Hematopoietic multipotent progenitor cell treated with erythropoietin and hydrocortisone succinate and interleukin-3 and kit ligand, for 17 days (in vitro differentiated cells): ENCODE measurements around the gene USP35.

Experiments
- DNase-seq: peaks from one replicate; pipeline ENCODE4 v3.0.0-alpha.2; 2015; ENCODE audit warnings: low spot score

Gene USP35, protein sequence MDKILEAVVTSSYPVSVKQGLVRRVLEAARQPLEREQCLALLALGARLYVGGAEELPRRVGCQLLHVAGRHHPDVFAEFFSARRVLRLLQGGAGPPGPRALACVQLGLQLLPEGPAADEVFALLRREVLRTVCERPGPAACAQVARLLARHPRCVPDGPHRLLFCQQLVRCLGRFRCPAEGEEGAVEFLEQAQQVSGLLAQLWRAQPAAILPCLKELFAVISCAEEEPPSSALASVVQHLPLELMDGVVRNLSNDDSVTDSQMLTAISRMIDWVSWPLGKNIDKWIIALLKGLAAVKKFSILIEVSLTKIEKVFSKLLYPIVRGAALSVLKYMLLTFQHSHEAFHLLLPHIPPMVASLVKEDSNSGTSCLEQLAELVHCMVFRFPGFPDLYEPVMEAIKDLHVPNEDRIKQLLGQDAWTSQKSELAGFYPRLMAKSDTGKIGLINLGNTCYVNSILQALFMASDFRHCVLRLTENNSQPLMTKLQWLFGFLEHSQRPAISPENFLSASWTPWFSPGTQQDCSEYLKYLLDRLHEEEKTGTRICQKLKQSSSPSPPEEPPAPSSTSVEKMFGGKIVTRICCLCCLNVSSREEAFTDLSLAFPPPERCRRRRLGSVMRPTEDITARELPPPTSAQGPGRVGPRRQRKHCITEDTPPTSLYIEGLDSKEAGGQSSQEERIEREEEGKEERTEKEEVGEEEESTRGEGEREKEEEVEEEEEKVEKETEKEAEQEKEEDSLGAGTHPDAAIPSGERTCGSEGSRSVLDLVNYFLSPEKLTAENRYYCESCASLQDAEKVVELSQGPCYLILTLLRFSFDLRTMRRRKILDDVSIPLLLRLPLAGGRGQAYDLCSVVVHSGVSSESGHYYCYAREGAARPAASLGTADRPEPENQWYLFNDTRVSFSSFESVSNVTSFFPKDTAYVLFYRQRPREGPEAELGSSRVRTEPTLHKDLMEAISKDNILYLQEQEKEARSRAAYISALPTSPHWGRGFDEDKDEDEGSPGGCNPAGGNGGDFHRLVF

DNA sequence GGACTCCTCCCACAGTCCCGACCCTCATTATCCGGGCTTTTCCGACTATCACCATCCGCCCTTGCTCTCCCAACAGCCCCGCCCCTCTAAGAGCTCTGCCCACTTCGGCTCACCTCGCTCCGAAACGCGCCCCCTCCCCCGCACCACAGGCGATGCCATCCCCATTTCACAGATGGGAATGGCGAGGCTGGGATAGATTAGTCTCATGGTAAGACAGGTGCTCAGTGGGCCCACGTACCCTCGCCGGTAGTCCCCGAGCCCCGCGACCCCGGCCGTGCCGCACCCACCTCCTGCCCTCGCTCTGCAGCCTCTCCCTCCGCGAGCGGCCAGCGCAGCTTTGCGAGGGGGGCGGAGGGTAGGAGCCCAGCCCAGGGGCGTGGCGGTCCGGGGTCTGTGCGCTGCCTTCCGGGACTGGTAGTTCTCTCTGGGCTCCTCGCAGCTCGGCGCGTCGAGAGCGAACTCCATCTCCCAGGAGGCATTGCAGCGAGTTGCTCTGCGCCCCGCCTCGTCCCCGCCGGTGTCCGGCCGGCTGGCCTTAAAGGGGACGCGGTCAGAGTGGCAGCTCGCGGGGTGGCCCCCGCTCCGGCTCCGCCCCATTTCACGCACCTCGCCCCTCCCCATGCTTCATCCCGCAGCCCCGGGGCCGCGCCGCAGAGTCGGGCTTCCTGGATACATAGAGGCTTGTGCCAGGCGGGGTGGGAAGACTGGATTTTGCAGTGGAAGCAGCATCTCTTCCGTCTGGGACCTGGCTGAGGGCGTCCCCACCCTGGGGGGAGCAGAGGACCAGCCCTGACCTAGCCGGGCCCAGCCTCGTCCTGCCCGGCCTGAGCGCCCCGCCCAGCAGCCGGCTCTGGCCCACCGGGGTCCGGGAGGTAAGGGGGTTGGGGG lies at the start of gene USP35, which contains the start of gene KCTD21:
TSS of gene USP35 (plus strand) at position 634 of the 888 bp plus-strand sequence. CDS start 7,327 bp downstream, outside the sequence.
TSS of gene KCTD21 (minus strand) at position 341 of the 888 bp plus-strand sequence. CDS start 14,072 bp downstream, outside the sequence.
- peak; percentile 89 for DNase-seq

DNA sequence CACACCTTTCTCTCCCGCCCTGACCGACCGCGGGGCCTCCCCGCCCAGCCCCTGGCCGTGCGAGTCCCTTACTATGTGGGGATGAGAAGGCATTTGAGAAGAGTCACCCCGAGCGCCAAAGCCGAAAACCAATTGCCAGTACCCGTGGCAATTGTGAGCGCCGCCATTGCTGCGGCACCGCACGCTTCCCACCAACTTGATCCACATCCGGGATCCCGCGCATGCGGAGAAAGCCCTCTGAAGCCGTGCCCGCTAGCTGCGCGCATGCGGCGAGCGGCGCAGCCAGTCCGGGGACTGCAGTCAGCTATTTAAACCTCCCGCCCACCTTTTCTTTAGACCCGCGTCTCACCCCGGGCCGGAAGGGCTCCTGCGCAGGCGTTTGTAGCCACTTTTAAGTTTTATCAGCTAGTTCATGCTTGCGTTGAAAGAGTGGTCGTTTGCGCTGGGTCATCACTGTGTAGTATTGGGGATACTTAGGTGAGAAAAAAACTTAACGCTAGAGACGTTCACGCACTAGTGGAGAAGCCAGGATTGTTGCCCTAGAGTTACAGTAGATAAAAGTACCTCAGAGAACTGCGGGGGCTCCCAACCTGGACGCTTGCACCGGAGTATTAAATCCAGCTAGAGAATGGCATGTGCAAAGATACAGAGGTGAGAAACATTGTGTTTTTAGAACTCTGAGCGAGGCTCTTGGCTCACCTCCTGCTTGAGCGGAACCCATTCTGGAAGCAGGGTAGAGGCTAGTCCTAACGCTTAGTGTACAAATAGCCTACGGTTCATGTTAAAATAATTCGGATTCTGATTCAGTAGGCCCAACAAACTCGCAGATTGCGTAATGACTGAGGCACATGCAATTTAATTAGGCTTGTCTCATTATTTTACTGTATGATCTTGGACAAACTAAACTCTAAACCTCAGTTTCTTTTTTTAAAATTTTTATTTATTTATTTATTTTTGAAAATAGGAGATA lies 49.0 kb upstream of the USP35 start, which contains the start of gene ALG8:
TSS of gene ALG8 (minus strand) at position 205 of the 970 bp plus-strand sequence. CDS start at position 167, 38 bp downstream.
- DNase-seq = peak; percentile 77

DNA sequence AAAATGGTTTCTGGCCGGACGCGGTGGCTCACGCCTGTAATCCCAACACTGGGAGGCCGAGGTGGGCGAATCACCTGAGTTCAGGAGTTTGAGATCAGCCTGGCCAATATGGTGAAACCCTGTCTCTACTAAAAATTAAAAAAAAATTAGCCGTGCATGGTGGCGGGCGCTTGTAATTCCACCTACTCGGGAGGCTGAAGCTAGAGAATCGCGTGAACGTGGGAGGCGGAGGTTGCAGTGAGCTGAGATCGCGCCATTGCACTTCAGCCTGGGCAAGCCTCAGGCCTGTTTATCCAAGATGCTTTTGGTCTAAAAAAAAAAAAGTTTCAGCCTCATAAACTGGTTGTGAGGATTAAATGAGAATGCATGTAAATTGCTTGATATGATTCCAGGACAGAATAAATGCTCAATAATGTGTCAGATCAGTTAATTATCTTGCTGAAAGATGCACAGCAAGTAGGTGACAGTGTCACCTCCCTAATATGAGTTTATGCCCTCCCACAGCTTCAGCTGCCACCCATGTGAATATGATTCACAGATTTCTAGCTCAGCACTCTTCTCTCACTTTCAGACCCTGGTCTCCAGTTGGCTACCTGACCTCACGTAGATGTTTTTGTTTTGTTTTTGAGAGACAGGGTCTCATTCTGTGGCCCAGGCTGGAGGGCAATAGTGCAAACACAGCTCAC lies 48.2 kb upstream of the USP35 start:
- DNase-seq = no peak

DNA sequence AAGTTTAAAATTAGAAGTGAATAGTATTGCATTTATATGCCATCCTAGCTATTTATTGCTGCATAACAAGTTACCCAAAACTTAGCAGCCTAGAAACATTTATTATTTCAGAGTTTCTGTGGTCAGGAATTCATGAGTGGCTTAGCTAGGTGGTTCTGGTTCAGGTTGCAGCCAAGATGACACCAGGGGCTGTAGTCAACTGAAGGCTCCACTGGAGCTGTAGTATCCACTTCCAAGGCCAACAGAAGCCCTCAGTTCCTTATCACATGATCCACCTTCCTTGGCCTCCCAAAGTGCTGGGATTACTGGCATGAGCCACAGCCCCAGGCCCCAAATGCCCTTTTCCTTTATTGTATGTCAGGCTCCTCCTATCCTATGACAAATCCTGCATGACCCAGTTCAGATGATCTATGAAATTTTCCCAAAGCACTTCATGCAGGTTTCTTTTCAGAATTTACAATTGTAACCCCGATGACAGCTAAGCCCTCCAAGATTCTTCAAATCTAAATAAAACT lies 43.2 kb upstream of the USP35 start:
- DNase-seq = no peak

DNA sequence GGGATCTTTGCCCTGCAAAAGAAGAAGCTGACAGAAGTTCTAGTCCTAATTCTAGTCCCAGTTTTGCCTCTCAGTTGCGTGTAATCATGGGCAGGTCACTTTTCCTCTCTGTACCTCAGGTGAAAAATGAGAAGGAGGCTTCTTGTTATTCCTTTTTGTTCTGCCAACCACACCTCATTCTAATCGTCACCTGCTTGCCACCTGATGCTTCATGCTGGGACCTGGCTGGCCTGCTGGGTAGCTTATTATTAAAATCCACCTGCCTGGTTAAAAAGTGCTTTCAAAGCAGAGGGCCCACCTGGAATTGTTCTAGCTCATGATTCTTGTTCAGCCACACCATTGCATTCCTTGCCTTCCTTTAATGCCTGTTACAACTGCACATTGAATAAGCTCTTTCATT lies 40.9 kb upstream of the USP35 start:
- DNase-seq = no peak

DNA sequence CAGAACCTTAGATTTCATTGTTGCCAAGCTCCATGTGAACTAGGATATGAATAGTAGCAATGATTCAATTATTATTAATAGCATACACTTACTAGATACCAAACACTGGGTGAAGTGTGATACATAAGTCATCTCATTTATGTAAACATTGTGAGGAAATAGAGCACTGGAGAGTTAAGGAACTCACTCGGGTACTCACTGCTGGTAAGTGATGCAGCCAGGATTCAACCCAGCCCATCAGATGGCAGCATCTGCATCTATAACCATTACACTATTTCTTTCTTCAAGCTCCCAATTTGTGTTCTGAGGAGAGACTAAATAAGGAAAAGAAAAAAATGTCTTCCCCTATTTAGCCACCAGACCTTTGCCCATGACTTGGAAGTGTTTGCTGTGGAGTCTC lies 39.1 kb upstream of the USP35 start:
- DNase-seq = no peak

DNA sequence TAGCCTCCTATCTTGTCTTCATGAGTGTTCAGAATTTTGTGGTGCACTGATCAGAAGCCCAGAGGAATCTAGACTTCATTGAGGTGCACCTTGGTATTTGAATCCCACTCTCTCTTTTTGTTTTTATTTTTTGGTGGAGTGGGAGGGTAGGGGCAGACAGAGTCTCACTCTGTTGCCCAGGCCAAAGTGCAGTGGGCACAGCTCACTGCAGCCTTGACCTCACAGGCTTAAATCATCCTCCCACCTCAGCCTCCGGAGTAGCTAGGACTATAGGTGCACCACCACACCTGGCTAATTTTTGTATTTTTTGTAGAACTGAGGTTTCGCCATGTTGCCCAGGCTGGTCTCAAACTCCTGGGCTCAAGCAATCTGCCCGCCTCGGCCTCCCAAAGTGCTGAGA lies 38.4 kb upstream of the USP35 start:
- no peak for DNase-seq

DNA sequence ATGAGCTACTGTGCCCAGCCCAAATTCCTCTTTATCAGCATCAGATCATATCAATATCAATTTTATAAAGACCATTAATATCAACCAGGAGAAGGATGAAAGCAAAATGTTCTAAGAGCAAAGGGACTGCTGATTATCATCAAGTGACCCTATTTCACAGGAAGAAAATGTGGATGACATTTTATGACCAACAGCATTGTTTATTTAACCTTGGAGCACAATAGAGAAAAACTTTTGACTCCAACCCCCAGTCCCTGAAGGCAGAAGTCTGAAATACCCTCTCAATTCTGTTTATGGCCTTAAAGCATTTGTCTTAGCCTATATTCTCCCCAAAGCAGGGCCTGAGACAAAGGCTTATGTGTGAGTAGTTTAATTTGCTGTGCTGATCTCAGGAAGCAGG lies 38.0 kb upstream of the USP35 start:
- no peak for DNase-seq

DNA sequence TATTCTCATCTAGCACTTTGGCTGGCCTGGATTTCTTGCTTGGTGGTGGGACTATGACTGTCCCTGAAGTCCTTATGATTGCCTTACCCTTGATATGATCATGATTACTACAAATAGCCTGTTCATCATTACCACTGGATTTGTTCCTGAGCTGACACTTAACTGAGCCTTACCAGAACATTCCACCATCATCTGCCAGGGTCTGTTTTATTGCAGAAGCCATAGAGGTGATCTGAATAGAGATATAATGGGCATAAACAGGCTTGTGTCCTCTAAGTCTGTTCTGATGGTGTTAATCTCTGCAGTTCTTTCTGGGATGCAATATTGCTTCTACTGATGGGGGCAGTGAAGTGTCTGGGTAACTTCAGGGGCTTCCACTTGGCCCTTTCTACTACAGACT lies 36.9 kb upstream of the USP35 start:
- DNase-seq = no peak

DNA sequence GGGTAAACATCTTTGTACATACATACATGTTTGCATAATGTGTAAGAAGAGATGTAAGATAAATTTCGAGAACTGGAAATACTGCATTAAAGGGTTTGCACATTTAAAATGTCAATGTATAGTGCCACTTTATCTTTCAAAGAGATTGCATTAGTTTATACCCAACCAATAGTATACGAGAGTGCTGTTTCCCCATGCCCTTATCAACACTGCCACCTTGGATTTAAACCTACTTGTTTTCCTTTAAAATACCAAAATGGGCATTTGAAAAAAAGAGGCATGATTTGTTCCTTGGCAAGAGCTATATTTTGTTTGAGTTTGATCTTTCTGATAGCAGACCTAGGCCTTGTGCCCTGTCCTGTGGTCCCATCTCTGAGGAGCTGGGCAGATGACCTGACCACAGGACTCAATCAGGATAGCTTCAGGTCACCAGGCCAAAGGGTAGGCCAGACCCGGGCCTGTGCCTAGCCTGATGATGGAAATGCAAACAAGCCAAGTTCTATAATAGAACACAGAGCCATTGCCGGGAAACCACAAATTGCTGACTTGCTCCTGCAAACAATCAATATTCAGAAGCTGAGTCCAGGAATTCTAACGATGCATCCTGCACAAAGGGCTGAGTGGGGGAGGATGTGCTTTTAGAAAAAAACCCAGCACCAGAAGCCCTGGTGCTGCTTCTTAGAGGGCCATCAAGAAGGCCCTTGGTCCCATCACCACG lies 32.4 kb upstream of the USP35 start:
- no peak for DNase-seq

DNA sequence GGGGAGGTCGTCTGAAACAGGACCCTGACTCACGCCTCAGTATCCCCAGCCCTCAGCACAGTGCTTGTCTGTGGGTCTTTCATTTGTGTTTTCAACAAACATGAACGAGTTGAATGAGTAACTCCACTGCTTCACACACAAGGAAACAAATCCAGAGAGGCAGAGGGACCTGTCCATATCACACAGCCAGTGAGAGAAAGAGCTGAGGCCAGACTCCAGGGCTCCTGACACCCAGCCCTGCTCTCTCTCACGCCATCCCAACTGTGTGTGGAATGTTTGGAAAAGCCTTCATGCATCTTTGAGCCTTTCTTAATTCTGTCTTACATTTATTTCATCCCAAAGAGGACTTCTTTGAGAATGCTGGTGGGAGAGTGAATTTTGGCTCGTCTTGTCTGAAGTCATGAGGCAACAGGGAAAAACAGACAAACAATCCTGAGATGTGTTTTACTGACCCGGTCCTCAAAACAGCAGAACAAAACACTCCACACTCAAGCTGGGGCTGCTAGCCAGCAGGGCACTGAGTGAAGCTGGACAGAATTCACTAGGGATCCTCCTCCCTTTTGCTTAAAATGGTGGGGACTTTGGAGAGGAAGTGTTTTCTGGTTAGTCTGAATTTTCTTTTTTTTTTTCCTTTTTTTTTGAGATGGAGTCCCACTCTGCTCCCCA lies 29.6 kb upstream of the USP35 start:
- DNase-seq = no peak

DNA sequence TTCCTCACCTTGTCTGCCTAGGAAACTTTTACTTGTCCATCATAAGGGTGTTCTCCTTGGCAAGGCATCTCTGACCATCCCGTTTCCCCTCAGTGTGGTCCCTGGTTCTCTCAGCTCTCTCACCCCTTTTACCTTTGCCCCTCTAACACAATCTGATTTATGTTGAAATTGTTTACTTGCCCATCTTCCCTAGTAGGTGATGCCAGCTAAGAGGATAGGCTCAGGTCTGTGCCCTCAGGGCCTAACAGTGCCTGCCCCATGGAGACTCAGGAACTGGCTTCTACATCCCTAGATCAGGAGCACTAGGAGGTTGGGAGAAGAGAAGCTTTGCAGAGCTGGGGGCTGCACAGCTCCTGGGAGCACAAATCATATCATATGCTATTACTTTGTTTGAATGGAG lies 28.2 kb upstream of the USP35 start:
- DNase-seq = no peak

DNA sequence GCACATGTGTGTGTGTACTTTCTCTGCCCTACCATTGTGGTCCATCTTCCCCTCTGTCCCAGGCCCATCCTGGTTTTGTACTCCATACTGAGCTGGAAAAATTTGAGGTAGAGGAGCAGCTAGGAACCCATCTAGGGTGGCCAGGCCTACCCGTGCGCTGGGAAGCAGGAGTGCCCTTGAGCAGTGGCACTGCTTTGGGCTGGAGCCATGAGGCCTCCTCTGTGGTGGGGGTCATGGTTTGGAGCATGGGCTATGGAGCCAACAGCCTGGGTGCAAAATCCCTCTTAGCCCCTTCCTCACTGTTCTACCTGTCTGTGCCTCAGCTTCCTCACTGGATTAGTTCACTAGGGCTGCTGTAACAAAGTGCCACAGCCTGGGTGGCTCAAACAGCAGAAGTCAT lies 27.4 kb upstream of the USP35 start:
- no peak for DNase-seq

DNA sequence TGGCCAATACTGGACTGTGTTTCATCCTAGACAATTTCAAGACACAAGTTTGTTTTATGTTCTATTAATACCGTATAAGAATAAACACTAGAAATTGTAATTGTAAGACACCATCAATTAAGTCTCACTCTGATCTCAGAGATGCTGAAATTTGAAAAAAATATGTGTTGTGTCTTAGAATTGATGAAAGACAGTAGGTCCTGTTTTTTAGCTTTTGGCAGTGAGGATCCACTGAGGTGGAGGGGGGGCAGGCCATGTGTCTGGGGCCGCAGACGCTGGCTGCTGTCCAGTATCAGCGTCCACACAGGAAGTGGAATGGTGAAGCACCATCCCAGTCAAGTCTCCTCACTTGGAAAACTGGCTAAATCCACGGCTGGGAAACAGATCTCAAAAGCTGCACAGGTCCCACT lies 26.8 kb upstream of the USP35 start:
- DNase-seq = no peak

DNA sequence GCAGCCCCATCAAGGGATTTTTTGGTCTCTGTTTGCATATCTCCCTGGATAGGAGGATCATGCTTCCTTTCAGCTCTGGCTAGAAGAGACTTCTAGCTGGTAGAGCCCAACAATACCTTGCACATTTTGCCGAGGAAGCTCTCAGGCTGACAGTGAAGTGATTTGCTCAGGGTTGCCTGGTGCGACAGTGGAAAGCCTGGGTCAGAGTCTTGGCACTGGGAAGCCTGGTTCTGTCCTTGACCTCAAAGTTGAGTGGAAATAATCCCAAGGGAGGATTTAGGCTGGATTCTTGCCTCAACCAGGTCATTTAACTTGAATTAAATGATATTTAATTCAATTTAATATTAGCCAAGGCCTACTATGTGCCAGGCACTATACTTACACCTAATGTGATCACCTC lies 24.9 kb upstream of the USP35 start:
- DNase-seq = no peak

DNA sequence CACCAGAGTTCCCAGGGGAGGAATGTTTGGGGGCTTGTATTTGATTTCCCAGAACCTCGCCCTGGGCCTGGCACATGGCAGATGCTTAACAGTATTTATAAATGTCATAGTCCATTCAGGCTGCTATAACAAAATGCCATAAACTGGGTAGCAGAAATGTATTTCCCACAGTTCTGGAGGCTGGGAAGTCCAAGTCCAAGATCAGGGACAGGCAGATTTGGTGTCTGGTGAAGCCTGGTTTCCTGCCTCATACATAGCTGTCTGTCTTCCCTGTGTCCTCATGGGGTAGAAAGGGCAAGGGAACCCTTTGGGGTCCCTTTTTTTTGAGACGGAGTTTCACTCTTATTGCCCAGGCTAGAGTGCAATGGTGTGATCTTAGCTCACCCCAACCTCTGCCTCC lies 24.2 kb upstream of the USP35 start:
- no peak for DNase-seq

DNA sequence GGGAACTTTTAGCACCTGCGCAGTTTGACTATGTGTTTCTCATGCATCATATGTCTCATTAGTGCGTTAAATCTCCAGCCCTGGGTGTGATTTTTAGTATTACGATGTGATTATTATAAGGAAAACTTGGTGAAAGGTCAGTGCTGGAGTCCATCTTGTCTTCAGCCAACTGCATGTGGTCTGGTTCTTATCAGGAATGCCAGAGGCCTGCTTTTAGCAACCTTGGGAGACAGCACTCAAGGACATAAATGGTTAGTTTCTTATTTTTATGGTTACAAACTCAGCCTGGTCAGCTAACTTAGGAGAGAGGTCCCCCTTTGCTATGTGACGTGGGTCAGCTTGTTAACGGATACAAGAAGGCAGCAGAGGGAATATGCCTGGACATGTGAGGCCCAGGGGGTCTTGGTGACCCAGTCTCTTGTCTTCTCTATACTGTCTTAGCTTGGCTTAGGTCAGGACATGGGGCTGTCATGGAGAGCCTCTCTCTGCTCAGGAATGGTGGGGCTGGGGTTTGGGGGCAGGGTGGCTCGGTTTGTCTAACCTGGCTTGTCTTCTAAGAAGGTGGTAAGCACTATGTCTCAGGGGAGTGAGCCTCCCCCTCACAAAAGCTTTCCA lies 21.8 kb upstream of the USP35 start:
- DNase-seq = no peak
